OCI-LY1 (cell line): ENCODE data around the gene IFNAR2.

Source experiments
- H2AFZ ChIP-seq: fragments of 200-600 bp; sonication (generic), shearing (Covaris generic); 2 replicates; pipeline ENCODE4 v1.6.0; 2014; ENCODE audit warnings: antibody characterized with exemption, mild to moderate bottlenecking, low read length
- H3F3A ChIP-seq: fragments of 200-600 bp; sonication (generic), shearing (Covaris generic); 2 replicates; pipeline ENCODE4 v1.6.0; 2014; ENCODE audit warnings: mild to moderate bottlenecking, antibody characterized with exemption, low read length, moderate library complexity; ENCODE audit not compliant: insufficient read depth
- H3K27ac ChIP-seq: fragments of 200-600 bp; sonication (generic); 2 replicates; pipeline ENCODE4 v1.5.1; 2014; ENCODE audit warnings: low read length, mixed run types, mild to moderate bottlenecking, low read depth; ENCODE audit not compliant: poor library complexity, severe bottlenecking
- H3K27me3 ChIP-seq: fragments of 200-600 bp; sonication (generic); 2 replicates; pipeline ENCODE4 v1.6.0; 2014; ENCODE audit warnings: antibody characterized with exemption, mild to moderate bottlenecking, low read length, moderate library complexity; ENCODE audit not compliant: insufficient read depth
- H3K36me3 ChIP-seq: fragments of 200-600 bp; sonication (generic); 2 replicates; pipeline ENCODE4 v1.6.1; 2014; ENCODE audit warnings: mild to moderate bottlenecking, antibody characterized with exemption, low read length, moderate library complexity, mixed read lengths; ENCODE audit not compliant: insufficient read depth
- H3K4me1 ChIP-seq: fragments of 200-600 bp; sonication (generic); 2 replicates; pipeline ENCODE4 v1.5.1; 2014; ENCODE audit warnings: mild to moderate bottlenecking, low read length, moderate library complexity; ENCODE audit not compliant: insufficient read depth, severe bottlenecking
- H3K4me2 ChIP-seq: fragments of 200-600 bp; sonication (generic), shearing (Covaris generic); 2 replicates; pipeline ENCODE4 v1.6.1; 2014; ENCODE audit warnings: low read length
- H3K4me3 ChIP-seq: fragments of 200-600 bp; sonication (generic); 2 replicates; pipeline ENCODE4 v1.5.1; 2014; ENCODE audit warnings: low read length, low read depth, mild to moderate bottlenecking, mixed read lengths; ENCODE audit not compliant: poor library complexity, severe bottlenecking
- H3K79me2 ChIP-seq: fragments of 200-600 bp; shearing (Covaris generic); 2 replicates; pipeline ENCODE4 v1.6.1; 2016; ENCODE audit warnings: mixed run types, low read length, mixed read lengths; ENCODE audit not compliant: insufficient read depth
- H3K9ac ChIP-seq: fragments of 200-600 bp; sonication (generic), shearing (Covaris generic); 2 replicates; pipeline ENCODE4 v1.6.1; 2014; ENCODE audit warnings: mild to moderate bottlenecking, low read length, mixed read lengths
- H3K9me2 ChIP-seq: fragments of 200-600 bp; sonication (generic), shearing (Covaris generic); 2 replicates; pipeline ENCODE4 v1.6.1; 2014; ENCODE audit warnings: low read depth, mild to moderate bottlenecking, low read length, mixed read lengths
- H3K9me3 ChIP-seq: fragments of 200-600 bp; shearing (Covaris generic); 2 replicates; pipeline ENCODE4 v1.6.1; 2014; ENCODE audit warnings: low read length, mixed read lengths
- H4K20me1 ChIP-seq: fragments of 200-600 bp; sonication (generic), shearing (Covaris generic); 2 replicates; pipeline ENCODE4 v1.6.0; 2016; ENCODE audit warnings: mild to moderate bottlenecking, low read length; ENCODE audit not compliant: insufficient read depth
- EZH2 ChIP-seq: fragments of 200-600 bp; sonication (generic), shearing (Covaris generic); IDR thresholded peaks from 2 replicates; pipeline ENCODE4 v1.8.0; 2017; ENCODE audit warnings: borderline replicate concordance, mixed run types, mild to moderate bottlenecking, antibody characterized with exemption, low read length, moderate library complexity, mixed read lengths
- TF ChIP-seq, protein P1 (sequence below): fragments of 200-600 bp; sonication (generic), shearing (Covaris generic); IDR thresholded peaks from 2 replicates; pipeline ENCODE4 v1.5.1; 2017; ENCODE audit warnings: mild to moderate bottlenecking, antibody characterized with exemption, low read length, moderate library complexity, mixed read lengths

The IFNAR2 gene

GRCh38 chr21:33254766-33255165 lies 25.0 kb downstream of the IFNAR2 start:
- H3K4me2 ChIP-seq: no peak overlapping the region
- peaks cover 98% of the 10 kb centered on the region for H3K36me3 ChIP-seq
- H3F3A ChIP-seq: no peaks in the 10 kb centered on the region
- H3K4me3 ChIP-seq: no peak overlapping the region
- TF ChIP-seq, protein P1, sequence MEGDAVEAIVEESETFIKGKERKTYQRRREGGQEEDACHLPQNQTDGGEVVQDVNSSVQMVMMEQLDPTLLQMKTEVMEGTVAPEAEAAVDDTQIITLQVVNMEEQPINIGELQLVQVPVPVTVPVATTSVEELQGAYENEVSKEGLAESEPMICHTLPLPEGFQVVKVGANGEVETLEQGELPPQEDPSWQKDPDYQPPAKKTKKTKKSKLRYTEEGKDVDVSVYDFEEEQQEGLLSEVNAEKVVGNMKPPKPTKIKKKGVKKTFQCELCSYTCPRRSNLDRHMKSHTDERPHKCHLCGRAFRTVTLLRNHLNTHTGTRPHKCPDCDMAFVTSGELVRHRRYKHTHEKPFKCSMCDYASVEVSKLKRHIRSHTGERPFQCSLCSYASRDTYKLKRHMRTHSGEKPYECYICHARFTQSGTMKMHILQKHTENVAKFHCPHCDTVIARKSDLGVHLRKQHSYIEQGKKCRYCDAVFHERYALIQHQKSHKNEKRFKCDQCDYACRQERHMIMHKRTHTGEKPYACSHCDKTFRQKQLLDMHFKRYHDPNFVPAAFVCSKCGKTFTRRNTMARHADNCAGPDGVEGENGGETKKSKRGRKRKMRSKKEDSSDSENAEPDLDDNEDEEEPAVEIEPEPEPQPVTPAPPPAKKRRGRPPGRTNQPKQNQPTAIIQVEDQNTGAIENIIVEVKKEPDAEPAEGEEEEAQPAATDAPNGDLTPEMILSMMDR: no peak
- TF ChIP-seq EZH2: no peak
- no peaks in the 10 kb centered on the region for H4K20me1 ChIP-seq
- H3K9me3 ChIP-seq: no peaks in the 10 kb centered on the region
- no peaks in the 10 kb centered on the region for H3K79me2 ChIP-seq
- H2AFZ ChIP-seq: no peak overlapping the region
- no peak overlapping the region for H3K27ac ChIP-seq
- H3K27me3 ChIP-seq: no peaks in the 10 kb centered on the region
- no peaks in the 10 kb centered on the region for H3K9me2 ChIP-seq
- H3K9ac ChIP-seq: no peak overlapping the region
- H3K4me1 ChIP-seq: peaks cover 8% of the 10 kb centered on the region

GRCh38 chr21:33255404-33255803 lies 25.7 kb downstream of the IFNAR2 start:
- Histone ChIP-seq H3K36me3 (peaks cover 94% of the 10 kb centered on the region), H3K4me3 (no peak overlapping the region), H3K27ac (no peak overlapping the region), H3K27me3 (no peaks in the 10 kb centered on the region), H3K9ac (no peak overlapping the region), H2AFZ (no peak overlapping the region), H3K79me2 (no peaks in the 10 kb centered on the region), H3K4me1 (peaks cover 14% of the 10 kb centered on the region), H3F3A (no peaks in the 10 kb centered on the region), H4K20me1 (no peaks in the 10 kb centered on the region), H3K9me3 (no peaks in the 10 kb centered on the region), H3K9me2 (no peaks in the 10 kb centered on the region), H3K4me2 (no peak overlapping the region)
- TF ChIP-seq EZH2: no peak
- TF ChIP-seq, protein P1: no peak

DNA sequence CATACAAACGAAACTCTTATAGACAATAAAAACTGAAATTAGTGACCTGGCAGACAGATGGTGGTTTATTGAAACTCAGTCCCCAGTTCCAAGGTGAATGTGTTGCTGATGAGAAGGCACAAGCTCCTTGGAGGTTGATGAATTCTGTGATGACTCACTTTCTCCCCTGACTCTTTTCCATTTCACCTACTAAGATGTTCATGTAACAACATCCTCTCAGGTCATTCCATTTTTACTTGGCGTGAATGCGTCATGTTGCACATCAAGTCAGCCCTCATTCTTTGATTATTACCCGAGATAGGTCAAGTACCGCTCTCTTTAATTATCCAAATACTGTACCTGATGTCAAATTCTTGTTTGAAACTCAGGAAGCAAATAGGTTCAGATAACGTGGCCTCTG lies 26.3 kb downstream of the IFNAR2 start:
- no peak overlapping the region for H2AFZ ChIP-seq
- H3K27ac ChIP-seq: no peak overlapping the region
- H3K27me3 ChIP-seq: no peaks in the 10 kb centered on the region
- no peak overlapping the region for H3K4me3 ChIP-seq
- peaks cover 20% of the 10 kb centered on the region for H3K4me1 ChIP-seq
- no peak for TF ChIP-seq EZH2
- TF ChIP-seq, protein P1: no peak
- no peaks in the 10 kb centered on the region for H3K9me2 ChIP-seq
- peaks cover 88% of the 10 kb centered on the region for H3K36me3 ChIP-seq
- no peaks in the 10 kb centered on the region for H3K79me2 ChIP-seq
- H3K4me2 ChIP-seq: no peak overlapping the region
- H3K9ac ChIP-seq: no peak overlapping the region
- H3K9me3 ChIP-seq: no peaks in the 10 kb centered on the region
- no peaks in the 10 kb centered on the region for H4K20me1 ChIP-seq
- no peaks in the 10 kb centered on the region for H3F3A ChIP-seq
